Measurements from ENCODE around the gene IL17RB. TPM values are rescaled to one million over a fixed set of nuclear protein-coding genes. Genes with fewer than 3 reads are reported as not detected.

Gene IL17RB
- total and polyA plus RNA-seq, 2 of the 4 experiments (the other 2 are of a cell fraction): under 0.01 TPM; not detected in 1

GRCh38 chr3:53842436-53843194, 3.8 kb upstream of the IL17RB start:
- Histone ChIP-seq H3K79me1 (ENCODE audit: low read depth in 1 of 2, low read length in 2 of 2) (no peaks in the 10 kb centered on the region), H3K4ac (ENCODE audit: low read depth, low read length) (no peak overlapping the region), H2AFZ (replicated peaks; ENCODE audit: low read length, poor library complexity) (peak overlapping the region; percentile 17), H3K36me3 (ENCODE audit: control insufficient read depth, insufficient read depth, low read length) (no peaks in the 10 kb centered on the region), H2BK15ac (ENCODE audit: low read depth, low read length) (no peak overlapping the region), H3K18ac (ENCODE audit: low read depth, low read length) (no peak overlapping the region), H2AK9ac (replicated peaks; ENCODE audit: low read depth, low read length, poor library complexity) (no peak overlapping the region), H4K20me1 (ENCODE audit: insufficient read depth, low read length) (no peaks in the 10 kb centered on the region), H3K4me1 (ENCODE audit: control insufficient read depth, insufficient read depth, low read length) (no peaks in the 10 kb centered on the region; the same call in 1 of the 2 replicates), H2BK20ac (ENCODE audit: low read depth, low read length) (no peak overlapping the region), H3K4me3 (ENCODE audit: insufficient read depth, low read depth, low read length) (no peak overlapping the region), H3K27me3 (ENCODE audit: control insufficient read depth, insufficient read depth, low read length) (peaks cover 45% of the 10 kb centered on the region), H3K4me2 (ENCODE audit: low read depth, low read length) (no peak overlapping the region), H4K91ac (ENCODE audit: insufficient read depth, low read depth, low read length) (no peak overlapping the region), H3K9me1 (ENCODE audit: insufficient read depth, low read length) (no peaks in the 10 kb centered on the region), H3K56ac (ENCODE audit: extremely low read depth, insufficient read depth, low read length) (no peak overlapping the region), H3K9ac (ENCODE audit: low read depth, low read length) (no peak overlapping the region), H2BK120ac (ENCODE audit: low read depth, low read length) (no peak overlapping the region), H3K27ac (ENCODE audit: insufficient read depth, low read length) (no peak overlapping the region), H4K8ac (ENCODE audit: low read depth in 2 of 2, low read length in 2 of 2) (no peak overlapping the region), H3K23ac (ENCODE audit: low read depth, low read length) (no peak overlapping the region), H3K9me3 (ENCODE audit: control insufficient read depth, insufficient read depth, low read length) (peaks cover 3% of the 10 kb centered on the region; the same call in 1 of the 2 replicates), H2AK5ac (ENCODE audit: low read depth, low read length) (no peak overlapping the region), H3K14ac (replicated peaks; ENCODE audit: low read depth, low read length) (no peak overlapping the region), H2BK5ac (ENCODE audit: low read depth, low read length, poor library complexity, severe bottlenecking) (no peak overlapping the region), H4K5ac (ENCODE audit: low read depth, low read length) (no peak overlapping the region)
- ATAC-seq (ENCODE audit: low read depth) (no peak), DNase-seq (peak; percentile 23)
- ChIA-PET CTCF (interaction anchor here (0.8 kb wide), 1 partner anchor 17 kb away, joined by 5 read pairs; no protein-coding TSS in a partner anchor), POLR2A (ENCODE audit: unreplicated experiment) (no interaction called here)
- in situ Hi-C loops (cut with MboI; ENCODE audit: low sequenced_read_pairs) (no loop called here), dilution Hi-C loops (cut with HindIII; ENCODE audit: low sequenced_read_pairs, unreplicated experiment) (no loop called here), intact Hi-C loops (cut with micrococcal nuclease) (no loop called here)
- WGBS, 2 experiments (ENCODE audit: extremely low coverage in 2 of 2, insufficient read length in 1 of 2): 60% methylated on average over 1 of the region's 12 CpGs; no CpG with 5 or more reads in 1 of the 2 experiments
- TF ChIP-seq, protein P1, sequence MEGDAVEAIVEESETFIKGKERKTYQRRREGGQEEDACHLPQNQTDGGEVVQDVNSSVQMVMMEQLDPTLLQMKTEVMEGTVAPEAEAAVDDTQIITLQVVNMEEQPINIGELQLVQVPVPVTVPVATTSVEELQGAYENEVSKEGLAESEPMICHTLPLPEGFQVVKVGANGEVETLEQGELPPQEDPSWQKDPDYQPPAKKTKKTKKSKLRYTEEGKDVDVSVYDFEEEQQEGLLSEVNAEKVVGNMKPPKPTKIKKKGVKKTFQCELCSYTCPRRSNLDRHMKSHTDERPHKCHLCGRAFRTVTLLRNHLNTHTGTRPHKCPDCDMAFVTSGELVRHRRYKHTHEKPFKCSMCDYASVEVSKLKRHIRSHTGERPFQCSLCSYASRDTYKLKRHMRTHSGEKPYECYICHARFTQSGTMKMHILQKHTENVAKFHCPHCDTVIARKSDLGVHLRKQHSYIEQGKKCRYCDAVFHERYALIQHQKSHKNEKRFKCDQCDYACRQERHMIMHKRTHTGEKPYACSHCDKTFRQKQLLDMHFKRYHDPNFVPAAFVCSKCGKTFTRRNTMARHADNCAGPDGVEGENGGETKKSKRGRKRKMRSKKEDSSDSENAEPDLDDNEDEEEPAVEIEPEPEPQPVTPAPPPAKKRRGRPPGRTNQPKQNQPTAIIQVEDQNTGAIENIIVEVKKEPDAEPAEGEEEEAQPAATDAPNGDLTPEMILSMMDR (conservative IDR thresholded peaks at IDR 0.05; ENCODE audit: low read depth, low read length): 0 out of 2 replicates have a peak, but pooled peaks have one; percentile 7
- no peak for TF ChIP-seq USF2 (IDR thresholded peaks at IDR 0.05; ENCODE audit: low read depth, low read length)
- BruUV-seq (replicated peaks): no TSS peak

All from IMR-90 (cell line).